ENCODE data around the gene RAB27A.

- TF ChIP-seq ZNF384 (IDR thresholded peaks at IDR 0.05) (no peak), ELF4 (IDR thresholded peaks at IDR 0.05) (no peak), PKNOX1 (IDR thresholded peaks at IDR 0.05) (no peak), BHLHE40 (IDR thresholded peaks at IDR 0.05; ENCODE audit: borderline replicate concordance) (no peak)
Observed at GRCh38 chr15:55289011-55289745, 435 bp downstream of the RAB27A start.
